SKM-1 treated with dmso at 0.1 percent for 144 hours (cell line): ENCODE measurements around the gene DDX27.
"Not testable (repeated sequence)": the region's sequence is repeated elsewhere in the genome, so short reads cannot be mapped to it uniquely, and the experiment has no call there.

ENCODE experiments used
- DNase-seq: peaks from one replicate; lab custom pipeline; 2025; ENCODE audit not compliant: unreplicated experiment; lab: John Stamatoyannopoulos, UW

Gene DDX27

DNA sequence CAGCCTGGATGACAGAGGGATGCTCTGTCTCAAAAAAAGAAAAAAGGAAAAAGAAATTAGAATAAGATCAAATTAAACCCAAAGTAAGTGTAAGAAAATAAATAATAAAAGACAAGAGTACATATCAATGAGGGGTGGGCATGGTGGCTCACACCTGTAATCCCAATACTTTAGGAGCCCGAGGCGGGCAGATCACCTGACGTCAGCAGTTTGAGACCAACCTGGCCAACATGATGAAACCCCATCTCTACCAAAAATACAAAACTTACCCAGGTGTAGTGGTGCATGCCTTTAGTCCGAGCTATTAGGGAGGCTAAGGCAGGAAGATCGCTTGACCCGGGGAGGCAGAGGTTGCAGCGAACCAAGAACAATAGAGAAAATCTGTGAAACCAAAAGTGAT lies 16.2 kb upstream of the DDX27 start:
- DNase-seq: no peak

DNA sequence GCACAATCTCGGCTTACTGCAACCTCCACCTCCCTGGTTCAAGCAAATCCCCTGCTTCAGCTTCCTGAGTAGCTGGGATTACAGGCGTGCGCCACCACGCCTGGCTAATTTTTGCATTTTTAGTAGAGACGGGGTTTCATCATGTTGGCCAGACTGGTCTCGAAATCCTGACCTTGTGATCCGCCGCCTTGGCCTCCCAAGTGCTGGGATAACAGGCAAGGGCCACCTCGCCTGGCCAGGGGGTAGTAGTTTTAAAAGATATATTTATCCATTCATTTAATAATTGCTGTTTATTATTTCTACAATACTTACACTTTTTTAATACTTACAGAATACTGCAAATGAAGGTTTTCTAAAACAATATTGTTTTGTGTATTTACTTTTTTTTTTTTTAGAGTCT lies 15.5 kb upstream of the DDX27 start:
- DNase-seq: no peak

DNA sequence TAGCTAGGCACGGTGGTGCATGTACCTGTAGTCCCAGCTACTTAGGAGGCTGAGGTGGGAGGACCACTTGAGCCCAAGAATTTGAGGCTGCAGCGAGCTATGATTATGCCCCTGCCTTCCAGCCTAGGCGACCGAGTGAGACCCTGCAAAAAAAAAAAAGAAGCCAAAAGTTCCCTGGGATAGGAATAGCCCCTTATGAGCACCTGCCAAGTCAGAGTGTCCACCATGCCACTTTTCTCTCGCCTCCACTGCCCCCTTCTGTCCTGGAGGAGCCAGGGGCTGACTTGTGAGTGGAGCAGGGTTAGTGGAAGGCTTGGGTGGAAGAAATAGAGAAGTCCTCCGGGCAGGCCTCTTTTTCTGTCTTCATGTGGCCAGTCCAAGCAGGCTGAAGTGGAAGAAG lies 12.1 kb upstream of the DDX27 start:
- DNase-seq: peak; percentile 31

GRCh38 chr20:49210101-49210756 lies 9.0 kb upstream of the DDX27 start:
- no peak for DNase-seq

DNA sequence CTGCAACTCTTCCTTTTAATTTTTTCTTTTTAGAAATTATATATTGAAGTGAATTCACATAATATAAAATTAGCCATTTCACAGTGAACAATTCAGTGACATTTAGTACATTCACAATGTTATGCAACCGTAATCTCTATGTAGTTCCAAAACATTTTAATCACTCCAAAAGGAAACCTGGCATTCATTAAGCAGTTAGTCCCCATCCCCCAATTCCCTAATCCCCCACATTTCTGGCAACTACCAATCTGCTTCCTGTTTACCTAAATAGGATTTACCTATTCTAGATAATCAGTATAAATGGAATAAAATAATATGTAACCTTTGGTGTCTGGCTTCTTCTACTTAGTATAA lies 8.5 kb upstream of the DDX27 start:
- DNase-seq: no peak

- DNase-seq: no peak
Observed at GRCh38 chr20:49214571-49214970, 4.6 kb upstream of the DDX27 start.

- DNase-seq: no peak
Observed at GRCh38 chr20:49215232-49215631, 4.0 kb upstream of the DDX27 start.

GRCh38 chr20:49216991-49217578 lies 2.1 kb upstream of the DDX27 start:
- peak; percentile 86 for DNase-seq

GRCh38 chr20:49218739-49219090 lies 501 bp upstream of the DDX27 start:
- not testable (repeated sequence) for DNase-seq

DNA sequence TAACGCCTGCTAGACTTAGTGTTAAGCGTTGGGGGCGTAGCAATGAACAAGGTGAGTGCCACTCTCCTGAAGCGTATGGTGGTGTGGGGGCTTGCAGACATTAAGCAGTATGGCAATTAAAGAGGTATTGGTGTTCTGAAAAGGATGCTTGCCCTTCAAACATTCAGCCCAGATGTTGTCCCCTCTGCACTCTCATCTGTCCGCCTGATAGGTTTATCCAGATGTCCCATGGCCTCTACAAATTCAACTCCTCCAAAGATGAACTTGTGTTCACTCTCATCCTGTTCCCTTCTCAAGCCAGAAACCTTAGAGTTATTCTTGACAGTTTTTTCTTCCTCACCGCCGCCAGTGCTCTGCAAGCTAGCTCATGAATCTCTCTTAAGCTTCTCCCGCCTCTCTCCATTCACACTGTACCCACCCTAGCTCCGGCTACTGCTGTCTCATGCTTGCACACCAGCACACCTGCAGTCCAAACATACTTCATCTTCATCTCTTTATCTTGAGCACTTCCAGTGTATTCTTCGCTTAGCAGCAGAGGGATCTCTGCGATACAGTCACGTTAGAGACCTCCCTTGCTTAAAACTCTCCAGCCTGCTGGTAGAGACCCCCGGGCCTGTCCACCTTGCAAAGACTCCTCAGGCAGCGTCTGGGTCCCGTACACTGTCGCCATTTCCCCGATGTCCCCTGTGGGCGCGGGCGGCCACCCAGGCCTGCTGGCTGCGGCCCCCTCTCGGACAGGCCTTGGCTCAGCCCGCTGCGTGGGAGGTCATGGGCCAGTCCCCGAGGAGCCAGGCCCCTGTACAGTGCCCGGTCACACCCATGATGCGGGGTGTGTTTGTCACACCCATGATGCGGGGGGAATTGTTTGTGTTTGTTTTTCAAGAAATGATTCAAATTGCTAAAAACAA lies 962 bp downstream of the DDX27 start:
- DNase-seq: no peak

GRCh38 chr20:49225896-49226295 lies 6.7 kb downstream of the DDX27 start:
- no peak for DNase-seq

GRCh38 chr20:49228676-49229075 lies 9.5 kb downstream of the DDX27 start:
- no peak for DNase-seq

- no peak for DNase-seq
Observed at GRCh38 chr20:49229381-49229780, 10.2 kb downstream of the DDX27 start.

DNA sequence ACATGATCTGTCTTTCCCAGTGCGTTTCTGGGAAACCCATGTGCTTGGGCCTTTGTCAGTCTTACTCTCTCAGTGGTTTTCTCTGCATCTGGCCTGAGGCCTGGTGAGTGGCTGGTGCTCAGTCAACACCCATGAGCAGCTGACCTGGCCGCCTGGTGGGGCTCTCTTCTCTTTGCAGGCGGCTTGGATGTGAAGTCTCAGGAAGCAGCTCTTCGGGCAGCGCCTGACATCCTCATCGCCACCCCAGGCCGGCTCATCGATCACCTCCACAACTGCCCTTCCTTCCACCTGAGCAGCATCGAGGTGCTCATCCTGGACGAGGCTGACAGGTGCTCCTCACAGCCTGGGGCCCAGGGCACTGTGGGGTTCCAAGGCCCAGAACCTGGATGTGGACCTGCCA lies 10.8 kb downstream of the DDX27 start:
- no peak for DNase-seq

DNA sequence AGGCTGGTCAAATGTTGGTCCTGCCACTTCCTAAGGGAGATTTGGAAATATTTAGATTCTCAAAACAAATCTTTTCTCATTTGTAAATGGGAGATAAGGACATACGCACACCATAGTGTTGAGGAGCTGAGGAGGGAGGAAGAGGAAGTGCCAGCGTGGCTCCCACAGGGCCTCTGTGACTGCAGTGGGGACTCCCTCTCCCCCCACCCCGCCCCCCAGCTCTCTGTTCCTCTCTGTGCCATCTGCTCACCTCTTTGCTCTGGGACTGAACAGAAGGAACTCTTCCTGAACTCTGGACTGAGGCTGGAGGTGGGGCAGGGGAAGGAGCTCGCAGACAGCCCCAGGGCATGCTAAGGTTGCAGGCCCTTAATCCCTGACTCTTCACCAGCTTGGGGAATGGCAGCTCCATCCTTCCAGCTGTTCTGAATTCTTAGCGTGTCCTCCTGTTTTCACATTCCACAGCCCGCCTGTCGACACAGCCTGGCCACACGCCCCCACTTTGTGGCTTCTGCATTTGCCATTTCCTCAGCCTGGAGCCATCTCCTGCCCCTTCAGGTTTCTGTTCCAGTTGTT lies 11.4 kb downstream of the DDX27 start:
- peak; percentile 76 for DNase-seq

DNA sequence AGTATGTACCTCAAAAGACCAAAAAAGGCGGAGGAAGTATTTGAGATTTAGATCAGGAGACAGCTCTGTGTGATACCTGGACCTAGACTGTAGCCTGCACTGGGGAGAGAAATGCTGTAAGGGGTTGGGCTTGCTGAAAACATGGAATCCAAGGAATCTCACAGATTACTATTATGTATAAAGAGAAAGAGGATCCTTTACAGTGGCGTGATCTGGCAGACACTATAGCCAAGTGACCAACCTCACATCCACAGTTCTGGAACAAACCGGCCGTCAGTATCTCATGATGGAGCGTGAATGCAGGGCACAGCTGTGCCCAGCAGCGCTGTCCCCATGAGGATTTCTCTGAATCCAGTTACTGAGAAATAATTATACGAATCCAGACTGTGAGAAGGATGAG lies 12.3 kb downstream of the DDX27 start:
- no peak for DNase-seq

- no peak for DNase-seq
Observed at GRCh38 chr20:49233226-49233625, 14.0 kb downstream of the DDX27 start.

- DNase-seq: no peak
Observed at GRCh38 chr20:49234831-49235230, 15.6 kb downstream of the DDX27 start.

DNA sequence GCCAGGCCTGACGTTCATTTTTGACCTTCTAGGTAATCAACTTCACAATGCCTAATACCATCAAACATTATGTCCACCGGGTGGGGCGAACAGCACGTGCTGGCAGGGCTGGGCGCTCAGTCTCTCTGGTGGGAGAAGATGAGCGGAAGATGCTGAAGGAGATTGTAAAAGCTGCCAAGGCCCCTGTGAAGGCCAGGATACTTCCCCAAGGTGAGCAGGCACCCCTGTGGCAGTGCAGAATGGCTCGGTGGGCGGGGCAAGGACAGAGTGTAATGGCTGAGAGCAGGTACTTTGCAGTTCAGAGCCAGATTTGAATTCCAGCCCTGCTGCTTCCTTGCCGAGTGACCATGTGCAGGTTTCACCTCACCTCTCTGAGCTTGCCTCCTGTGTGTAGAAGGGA lies 17.1 kb downstream of the DDX27 start:
- no peak for DNase-seq

- DNase-seq: no peak
Observed at GRCh38 chr20:49237531-49237930, 18.3 kb downstream of the DDX27 start.

DNA sequence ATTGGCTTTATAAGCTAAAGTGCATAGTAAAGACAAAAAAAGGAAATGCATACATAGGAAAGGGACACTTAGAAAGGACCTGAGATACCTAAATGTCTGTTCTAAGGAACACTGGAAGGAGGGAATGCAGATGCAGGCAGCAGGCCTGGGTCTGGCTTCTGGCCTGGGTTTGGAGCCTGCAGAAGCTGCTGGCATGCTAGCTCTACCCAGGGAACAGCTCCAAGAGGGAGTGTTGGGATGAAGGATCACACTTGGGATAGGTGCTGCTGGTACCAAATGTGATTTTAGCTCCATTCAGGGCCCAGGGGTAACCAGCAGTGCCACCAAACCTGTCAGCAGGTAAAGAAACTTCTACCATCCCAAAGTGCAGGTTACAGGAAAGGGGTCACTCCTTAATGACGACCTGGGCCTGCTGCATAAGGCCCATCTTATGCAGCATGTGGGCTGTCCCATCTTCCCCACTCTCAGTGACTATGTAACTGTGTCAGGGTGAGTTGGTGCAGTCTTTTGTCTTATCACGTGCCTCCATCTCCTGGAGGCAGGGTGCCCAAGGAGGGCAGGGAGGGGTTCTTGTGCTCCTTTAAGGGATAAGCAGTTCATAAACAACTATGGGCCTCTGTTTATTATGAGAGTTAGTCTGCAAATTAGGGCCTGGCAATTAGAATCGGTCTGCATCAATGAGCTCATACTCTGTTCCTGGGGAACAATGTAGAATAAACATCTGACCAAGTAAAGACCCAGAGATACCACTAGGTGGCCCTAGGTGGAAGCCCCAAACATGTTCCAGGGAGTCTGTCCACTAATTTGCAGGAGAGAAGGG lies 26.9 kb downstream of the DDX27 start:
- DNase-seq: peak; percentile 33
